HepG2 (cell line): ENCODE data around the gene UTS2R. TPM values are rescaled to one million over a fixed set of nuclear protein-coding genes. Genes with fewer than 3 reads are reported as not detected.

Experiments
- CAMTA2 ChIP-seq: sonication (generic); formaldehyde crosslinking; IDR thresholded peaks from 2 replicates; pipeline ENCODE4 v1.4.0; 2020; ENCODE audit warnings: mild to moderate bottlenecking, missing genetic modification reagents, borderline replicate concordance
- CREB1 ChIP-seq, 2 experiments: fragments of 450-650 bp in 1 of 2; IDR thresholded peaks; 2 replicates each; pipeline ENCODE4 v1.6.1; 2016 to 2017; ENCODE audit warnings: control low read depth in 1 of 2, mild to moderate bottlenecking in 1 of 2, missing compliant biosample characterization in 1 of 2, missing genetic modification characterization in 1 of 2
- EED ChIP-seq: sonication (generic); formaldehyde crosslinking; IDR thresholded peaks from 2 replicates; pipeline ENCODE4 v1.5.0; 2020; ENCODE audit warnings: mild to moderate bottlenecking, missing genetic modification reagents
- HMG20A ChIP-seq: IDR thresholded peaks from 2 replicates; pipeline ENCODE4 v1.6.1; 2016; ENCODE audit warnings: borderline replicate concordance
- TCF7 ChIP-seq: sonication (generic); IDR thresholded peaks from 2 replicates; pipeline ENCODE4 v1.6.1; 2016; ENCODE audit warnings: antibody characterized with exemption, low read depth
- TCF7L2 ChIP-seq: IDR thresholded peaks from 2 replicates; pipeline ENCODE4 v1.6.1; 2011; ENCODE audit warnings: mild to moderate bottlenecking, low read depth, low read length, moderate library complexity
- ZNF180 ChIP-seq: sonication (generic); formaldehyde crosslinking; IDR thresholded peaks from 2 replicates; pipeline ENCODE4 v1.4.0; 2020; ENCODE audit warnings: low read depth, missing genetic modification reagents, borderline replicate concordance
- polyA plus RNA-seq, 8 experiments: library from polyadenylated mRNA; depleted of rRNA in 3 of 8; stranded (reverse) in 7 of 8; unstranded in 1 of 8; fragments of >200 nt; fragmentation: Illumina TruSeq in 4 of 8; extraction: Trizol in 4 of 8; gene quantifications; 2 replicates each; pipeline versions ENCODE4 v1.2.1 to v1.2.3, GENCODE V29; 2011 to 2016; ENCODE audit warnings: low read depth in 4 of 8, missing spikeins in 1 of 8, mixed read lengths in 1 of 8; ENCODE audit not compliant: insufficient read depth in 1 of 8
- total RNA-seq, 5 experiments: library from RNA; depleted of rRNA; stranded (reverse); fragments of >200 nt; fragmentation: Illumina TruSeq; extraction: Trizol; gene quantifications; 2 replicates each; pipeline ENCODE4 v1.2.3, GENCODE V29; 2016; ENCODE audit warnings: low read depth in 1 of 5
- TF ChIP-seq, protein P1 (sequence below): sonication (generic); formaldehyde crosslinking; IDR thresholded peaks from 2 replicates; pipeline ENCODE4 v1.8.0; 2022; ENCODE audit warnings: low read depth, missing genetic modification reagents
- TF ChIP-seq, protein P2 (sequence below): sonication (generic); formaldehyde crosslinking; IDR thresholded peaks from 2 replicates; pipeline ENCODE4 v1.9.0; 2021; ENCODE audit warnings: missing genetic modification reagents, borderline replicate concordance
- TF ChIP-seq, protein P3 (sequence below): sonication (generic); formaldehyde crosslinking; IDR thresholded peaks from 2 replicates; pipeline ENCODE4 v1.8.0; 2022; ENCODE audit warnings: mild to moderate bottlenecking, missing genetic modification reagents
- TF ChIP-seq, protein P4 (sequence below): sonication (generic); formaldehyde crosslinking; IDR thresholded peaks from 2 replicates; pipeline ENCODE4 v1.4.0; 2020; ENCODE audit warnings: mild to moderate bottlenecking, missing genetic modification reagents

UTS2R gene
- total and polyA plus RNA-seq, 2 of the 13 experiments (the other 11 are each of a cell fraction or from before 2014, with no cell fraction given), result 0.13 to 0.15 TPM

DNA sequence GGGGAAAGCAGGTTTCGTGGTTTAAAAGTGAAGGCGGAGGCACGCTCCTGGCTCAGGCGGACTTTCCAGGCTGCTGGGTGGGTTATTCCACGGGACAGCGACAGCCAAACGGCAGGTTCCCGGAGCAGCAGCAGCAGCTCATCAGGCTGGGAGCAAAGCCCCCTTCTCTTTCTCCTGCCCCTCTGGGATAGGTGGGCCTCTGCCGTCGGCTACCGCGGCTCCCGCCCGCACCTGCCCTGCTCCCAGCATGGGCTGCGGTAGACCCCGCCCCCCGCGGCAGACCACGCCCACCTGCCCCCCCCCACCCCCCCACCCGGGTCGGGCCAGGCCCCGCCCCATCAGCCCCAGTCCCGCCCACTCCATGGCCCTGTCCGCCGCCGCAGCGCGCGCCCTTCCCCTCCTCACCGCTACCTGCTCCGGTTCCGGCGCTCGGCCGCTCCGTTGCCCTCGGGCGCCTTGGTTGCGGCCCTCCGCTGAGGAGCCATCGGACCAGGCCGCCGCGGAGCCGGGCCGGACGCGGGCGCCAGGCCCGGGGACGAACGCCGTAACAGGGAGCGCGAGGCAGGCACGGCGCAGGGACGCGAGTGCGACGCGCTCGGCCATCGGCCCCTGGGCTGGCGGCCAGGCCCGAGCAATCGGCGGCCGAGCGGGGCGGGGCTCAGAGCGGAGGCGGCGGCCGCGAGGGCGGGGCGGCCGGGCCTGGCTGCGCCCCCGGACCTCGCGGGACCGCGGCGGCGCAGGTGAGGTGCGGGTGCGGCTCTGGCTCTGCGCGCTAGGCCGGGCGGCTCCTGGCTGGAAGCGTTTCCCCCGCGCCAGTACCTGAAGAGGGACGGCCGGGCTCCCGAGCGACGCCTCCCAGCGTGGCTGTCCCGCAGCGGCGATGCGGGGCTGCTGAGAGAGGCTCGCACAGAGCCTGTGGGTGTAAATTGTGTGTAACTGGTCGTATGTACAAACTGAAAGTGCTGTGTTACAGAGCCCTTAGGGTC is 46.7 kb downstream of the UTS2R start, which contains the start of the genes HEXD and OGFOD3 (continued):
- TF ChIP-seq, protein P1, sequence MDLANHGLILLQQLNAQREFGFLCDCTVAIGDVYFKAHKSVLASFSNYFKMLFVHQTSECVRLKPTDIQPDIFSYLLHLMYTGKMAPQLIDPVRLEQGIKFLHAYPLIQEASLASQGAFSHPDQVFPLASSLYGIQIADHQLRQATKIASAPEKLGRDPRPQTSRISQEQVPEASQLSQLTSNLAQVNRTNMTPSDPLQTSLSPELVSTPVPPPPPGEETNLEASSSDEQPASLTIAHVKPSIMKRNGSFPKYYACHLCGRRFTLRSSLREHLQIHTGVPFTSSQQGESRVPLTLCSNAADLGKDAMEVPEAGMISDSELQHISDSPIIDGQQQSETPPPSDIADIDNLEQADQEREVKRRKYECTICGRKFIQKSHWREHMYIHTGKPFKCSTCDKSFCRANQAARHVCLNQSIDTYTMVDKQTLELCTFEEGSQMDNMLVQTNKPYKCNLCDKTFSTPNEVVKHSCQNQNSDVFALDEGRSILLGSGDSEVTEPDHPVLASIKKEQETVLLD, result peak; percentile 95
- TF ChIP-seq ZNF180 (CRISPR knock-in tag) (no peak), TCF7L2 (no peak), EED (CRISPR knock-in tag) (no peak; the same call in 1 of the 2 replicates), HMG20A (no peak), TCF7 (no peak), CAMTA2 (CRISPR knock-in tag) (peak; percentile 92; the same call in 1 of the 2 replicates), CREB1 (IDR thresholded peaks at IDR 0.05) (peak; percentile 30; the same call in 1 of the 2 replicates), CREB1 (CRISPR knock-in tag; IDR thresholded peaks at IDR 0.05) (no peak)
- TF ChIP-seq, protein P2, sequence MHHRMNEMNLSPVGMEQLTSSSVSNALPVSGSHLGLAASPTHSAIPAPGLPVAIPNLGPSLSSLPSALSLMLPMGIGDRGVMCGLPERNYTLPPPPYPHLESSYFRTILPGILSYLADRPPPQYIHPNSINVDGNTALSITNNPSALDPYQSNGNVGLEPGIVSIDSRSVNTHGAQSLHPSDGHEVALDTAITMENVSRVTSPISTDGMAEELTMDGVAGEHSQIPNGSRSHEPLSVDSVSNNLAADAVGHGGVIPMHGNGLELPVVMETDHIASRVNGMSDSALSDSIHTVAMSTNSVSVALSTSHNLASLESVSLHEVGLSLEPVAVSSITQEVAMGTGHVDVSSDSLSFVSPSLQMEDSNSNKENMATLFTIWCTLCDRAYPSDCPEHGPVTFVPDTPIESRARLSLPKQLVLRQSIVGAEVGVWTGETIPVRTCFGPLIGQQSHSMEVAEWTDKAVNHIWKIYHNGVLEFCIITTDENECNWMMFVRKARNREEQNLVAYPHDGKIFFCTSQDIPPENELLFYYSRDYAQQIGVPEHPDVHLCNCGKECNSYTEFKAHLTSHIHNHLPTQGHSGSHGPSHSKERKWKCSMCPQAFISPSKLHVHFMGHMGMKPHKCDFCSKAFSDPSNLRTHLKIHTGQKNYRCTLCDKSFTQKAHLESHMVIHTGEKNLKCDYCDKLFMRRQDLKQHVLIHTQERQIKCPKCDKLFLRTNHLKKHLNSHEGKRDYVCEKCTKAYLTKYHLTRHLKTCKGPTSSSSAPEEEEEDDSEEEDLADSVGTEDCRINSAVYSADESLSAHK, result no peak
- TF ChIP-seq, protein P3, sequence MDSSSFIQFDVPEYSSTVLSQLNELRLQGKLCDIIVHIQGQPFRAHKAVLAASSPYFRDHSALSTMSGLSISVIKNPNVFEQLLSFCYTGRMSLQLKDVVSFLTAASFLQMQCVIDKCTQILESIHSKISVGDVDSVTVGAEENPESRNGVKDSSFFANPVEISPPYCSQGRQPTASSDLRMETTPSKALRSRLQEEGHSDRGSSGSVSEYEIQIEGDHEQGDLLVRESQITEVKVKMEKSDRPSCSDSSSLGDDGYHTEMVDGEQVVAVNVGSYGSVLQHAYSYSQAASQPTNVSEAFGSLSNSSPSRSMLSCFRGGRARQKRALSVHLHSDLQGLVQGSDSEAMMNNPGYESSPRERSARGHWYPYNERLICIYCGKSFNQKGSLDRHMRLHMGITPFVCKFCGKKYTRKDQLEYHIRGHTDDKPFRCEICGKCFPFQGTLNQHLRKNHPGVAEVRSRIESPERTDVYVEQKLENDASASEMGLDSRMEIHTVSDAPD (CRISPR knock-in tag), result peak; percentile 51; the same call in 1 of the 2 replicates
- TF ChIP-seq, protein P4, sequence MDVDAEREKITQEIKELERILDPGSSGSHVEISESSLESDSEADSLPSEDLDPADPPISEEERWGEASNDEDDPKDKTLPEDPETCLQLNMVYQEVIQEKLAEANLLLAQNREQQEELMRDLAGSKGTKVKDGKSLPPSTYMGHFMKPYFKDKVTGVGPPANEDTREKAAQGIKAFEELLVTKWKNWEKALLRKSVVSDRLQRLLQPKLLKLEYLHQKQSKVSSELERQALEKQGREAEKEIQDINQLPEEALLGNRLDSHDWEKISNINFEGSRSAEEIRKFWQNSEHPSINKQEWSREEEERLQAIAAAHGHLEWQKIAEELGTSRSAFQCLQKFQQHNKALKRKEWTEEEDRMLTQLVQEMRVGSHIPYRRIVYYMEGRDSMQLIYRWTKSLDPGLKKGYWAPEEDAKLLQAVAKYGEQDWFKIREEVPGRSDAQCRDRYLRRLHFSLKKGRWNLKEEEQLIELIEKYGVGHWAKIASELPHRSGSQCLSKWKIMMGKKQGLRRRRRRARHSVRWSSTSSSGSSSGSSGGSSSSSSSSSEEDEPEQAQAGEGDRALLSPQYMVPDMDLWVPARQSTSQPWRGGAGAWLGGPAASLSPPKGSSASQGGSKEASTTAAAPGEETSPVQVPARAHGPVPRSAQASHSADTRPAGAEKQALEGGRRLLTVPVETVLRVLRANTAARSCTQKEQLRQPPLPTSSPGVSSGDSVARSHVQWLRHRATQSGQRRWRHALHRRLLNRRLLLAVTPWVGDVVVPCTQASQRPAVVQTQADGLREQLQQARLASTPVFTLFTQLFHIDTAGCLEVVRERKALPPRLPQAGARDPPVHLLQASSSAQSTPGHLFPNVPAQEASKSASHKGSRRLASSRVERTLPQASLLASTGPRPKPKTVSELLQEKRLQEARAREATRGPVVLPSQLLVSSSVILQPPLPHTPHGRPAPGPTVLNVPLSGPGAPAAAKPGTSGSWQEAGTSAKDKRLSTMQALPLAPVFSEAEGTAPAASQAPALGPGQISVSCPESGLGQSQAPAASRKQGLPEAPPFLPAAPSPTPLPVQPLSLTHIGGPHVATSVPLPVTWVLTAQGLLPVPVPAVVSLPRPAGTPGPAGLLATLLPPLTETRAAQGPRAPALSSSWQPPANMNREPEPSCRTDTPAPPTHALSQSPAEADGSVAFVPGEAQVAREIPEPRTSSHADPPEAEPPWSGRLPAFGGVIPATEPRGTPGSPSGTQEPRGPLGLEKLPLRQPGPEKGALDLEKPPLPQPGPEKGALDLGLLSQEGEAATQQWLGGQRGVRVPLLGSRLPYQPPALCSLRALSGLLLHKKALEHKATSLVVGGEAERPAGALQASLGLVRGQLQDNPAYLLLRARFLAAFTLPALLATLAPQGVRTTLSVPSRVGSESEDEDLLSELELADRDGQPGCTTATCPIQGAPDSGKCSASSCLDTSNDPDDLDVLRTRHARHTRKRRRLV (CRISPR knock-in tag), result no peak
